Neural crest cell (in vitro differentiated cells): Measurements from ENCODE around the gene KIF7. TPM values are rescaled to one million over a fixed set of nuclear protein-coding genes. Genes with fewer than 3 reads are reported as not detected.

ENCODE experiments used
- DNase-seq: peaks from one replicate; pipeline ENCODE4 v3.0.0; 2021; ENCODE audit warnings: low read depth, mixed read lengths, low spot score
- H3K27ac Mint-ChIP-seq: one replicate; pipeline ENCODE4 v1.8.0; 2021; ENCODE audit warnings: mild to moderate bottlenecking, mixed read lengths; ENCODE audit not compliant: unreplicated experiment
- H3K27me3 Mint-ChIP-seq: 2 replicates; pipeline ENCODE4 v1.8.0; 2021; ENCODE audit warnings: low read depth, mild to moderate bottlenecking, mixed read lengths
- H3K36me3 Mint-ChIP-seq: 2 replicates; pipeline ENCODE4 v1.8.0; 2021; ENCODE audit warnings: low read depth, mild to moderate bottlenecking, mixed read lengths
- H3K4me1 Mint-ChIP-seq: 2 replicates; pipeline ENCODE4 v1.8.0; 2021; ENCODE audit warnings: mixed read lengths
- H3K4me3 Mint-ChIP-seq: one replicate; pipeline ENCODE4 v1.8.0; 2021; ENCODE audit warnings: mild to moderate bottlenecking, mixed read lengths
- H3K9me3 Mint-ChIP-seq: 2 replicates; pipeline ENCODE4 v1.8.0; 2021; ENCODE audit warnings: mixed read lengths
- total RNA-seq: library from RNA; stranded (reverse); gene quantifications from 2 replicates; pipeline ENCODE4 v1.2.1, GENCODE V29; 2021
- TF ChIP-seq, protein P1 (sequence below): fragments of 200-600 bp; sonication (generic); conservative IDR thresholded peaks from 2 replicates; pipeline ENCODE4 v1.5.0; 2021; ENCODE audit warnings: antibody characterized with exemption, mild to moderate bottlenecking

KIF7 gene
- total RNA-seq, 1 donor from 2014 or later: 16.2 TPM

- Mint-ChIP-seq H3K4me3 (no peak overlapping the region), H3K27ac (no peak overlapping the region)
- TF ChIP-seq, protein P1, sequence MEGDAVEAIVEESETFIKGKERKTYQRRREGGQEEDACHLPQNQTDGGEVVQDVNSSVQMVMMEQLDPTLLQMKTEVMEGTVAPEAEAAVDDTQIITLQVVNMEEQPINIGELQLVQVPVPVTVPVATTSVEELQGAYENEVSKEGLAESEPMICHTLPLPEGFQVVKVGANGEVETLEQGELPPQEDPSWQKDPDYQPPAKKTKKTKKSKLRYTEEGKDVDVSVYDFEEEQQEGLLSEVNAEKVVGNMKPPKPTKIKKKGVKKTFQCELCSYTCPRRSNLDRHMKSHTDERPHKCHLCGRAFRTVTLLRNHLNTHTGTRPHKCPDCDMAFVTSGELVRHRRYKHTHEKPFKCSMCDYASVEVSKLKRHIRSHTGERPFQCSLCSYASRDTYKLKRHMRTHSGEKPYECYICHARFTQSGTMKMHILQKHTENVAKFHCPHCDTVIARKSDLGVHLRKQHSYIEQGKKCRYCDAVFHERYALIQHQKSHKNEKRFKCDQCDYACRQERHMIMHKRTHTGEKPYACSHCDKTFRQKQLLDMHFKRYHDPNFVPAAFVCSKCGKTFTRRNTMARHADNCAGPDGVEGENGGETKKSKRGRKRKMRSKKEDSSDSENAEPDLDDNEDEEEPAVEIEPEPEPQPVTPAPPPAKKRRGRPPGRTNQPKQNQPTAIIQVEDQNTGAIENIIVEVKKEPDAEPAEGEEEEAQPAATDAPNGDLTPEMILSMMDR: no peak
Measured at GRCh38 chr15:89646416-89647141, 8.7 kb downstream of the KIF7 start.

GRCh38 chr15:89645680-89646079 is 9.6 kb downstream of the KIF7 start:
- Mint-ChIP-seq H3K4me1 (peaks cover 5% of the 10 kb centered on the region), H3K9me3 (no peaks in the 10 kb centered on the region), H3K36me3 (peaks cover 15% of the 10 kb centered on the region), H3K27ac (no peak overlapping the region), H3K4me3 (no peak overlapping the region), H3K27me3 (no peaks in the 10 kb centered on the region)
- no peak for DNase-seq
- TF ChIP-seq, protein P1: no peak

More at GRCh38 chr15:89646416-89647141, 8.7 kb downstream of the KIF7 start:
- Mint-ChIP-seq H3K4me1 (peaks cover 5% of the 10 kb centered on the region), H3K36me3 (peaks cover 8% of the 10 kb centered on the region), H3K9me3 (no peaks in the 10 kb centered on the region), H3K27me3 (no peaks in the 10 kb centered on the region)
- no peak for DNase-seq

- peaks cover 20% of the 10 kb centered on the region for H3K36me3 Mint-ChIP-seq
- TF ChIP-seq, protein P1: no peak
- no peaks in the 10 kb centered on the region for H3K9me3 Mint-ChIP-seq
- H3K27ac Mint-ChIP-seq: no peak overlapping the region
- H3K4me1 Mint-ChIP-seq: peaks cover 2% of the 10 kb centered on the region
- H3K4me3 Mint-ChIP-seq: no peak overlapping the region
- DNase-seq: no peak
- H3K27me3 Mint-ChIP-seq: no peaks in the 10 kb centered on the region
Measured at GRCh38 chr15:89642106-89642505, 13.2 kb downstream of the KIF7 start.

DNA sequence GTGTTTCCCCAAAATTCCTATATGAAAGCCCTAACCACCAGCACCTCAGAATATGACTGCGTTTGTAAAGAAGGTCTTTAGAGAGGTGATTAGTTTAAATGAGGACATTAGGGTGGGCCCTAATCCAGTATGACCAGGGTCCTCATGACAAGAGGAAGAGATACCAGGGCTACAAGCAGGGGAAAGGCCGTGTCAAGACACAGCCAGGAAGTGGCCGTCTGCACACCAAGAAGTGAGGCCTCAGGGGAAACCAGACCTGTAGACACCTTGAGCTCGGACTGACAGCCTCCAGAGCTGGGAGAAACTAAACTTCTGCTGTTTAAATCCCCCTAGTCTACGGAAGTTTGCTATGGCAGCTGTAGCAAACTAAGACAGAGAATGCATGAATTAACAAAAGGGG is 14.2 kb downstream of the KIF7 start:
- H3K4me3 Mint-ChIP-seq: no peak overlapping the region
- DNase-seq: no peak
- no peaks in the 10 kb centered on the region for H3K4me1 Mint-ChIP-seq
- TF ChIP-seq, protein P1: no peak
- no peaks in the 10 kb centered on the region for H3K27me3 Mint-ChIP-seq
- H3K27ac Mint-ChIP-seq: peak overlapping the region; percentile 19
- no peaks in the 10 kb centered on the region for H3K9me3 Mint-ChIP-seq
- H3K36me3 Mint-ChIP-seq: peaks cover 18% of the 10 kb centered on the region

DNA sequence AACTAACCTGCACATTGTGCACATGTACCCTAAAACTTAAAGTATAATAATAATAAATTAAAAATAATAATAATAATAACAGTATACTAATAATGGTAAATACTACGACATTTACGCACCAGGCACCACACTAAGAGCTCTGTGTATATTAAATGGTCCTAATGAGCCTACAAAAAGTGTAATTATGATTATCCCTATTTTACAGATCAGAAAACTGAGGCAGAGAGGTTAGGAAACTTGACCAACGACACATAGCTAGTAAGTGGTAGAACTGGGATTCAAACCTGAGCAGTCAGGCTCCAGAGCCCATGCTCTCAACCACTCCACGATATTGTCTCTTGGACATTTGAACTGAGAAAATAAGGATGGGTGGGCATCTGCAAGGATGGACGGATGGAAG is 15.0 kb downstream of the KIF7 start:
- Mint-ChIP-seq H3K9me3 (no peaks in the 10 kb centered on the region), H3K27ac (no peak overlapping the region), H3K27me3 (no peaks in the 10 kb centered on the region), H3K36me3 (peaks cover 23% of the 10 kb centered on the region), H3K4me1 (no peaks in the 10 kb centered on the region), H3K4me3 (no peak overlapping the region)
- TF ChIP-seq, protein P1: no peak
- no peak for DNase-seq
